AG08396 (cell line): Measurements from ENCODE around the gene VSTM4.

Experiments used
- DNase-seq: peaks from one replicate; pipeline ENCODE4 v3.0.0; 2012; ENCODE audit warnings: low spot score, mixed read lengths

The VSTM4 gene

GRCh38 chr10:49070701-49071100 is 44.6 kb downstream of the VSTM4 start:
- DNase-seq = no peak

- DNase-seq = no peak
Measured at GRCh38 chr10:49068672-49069217, 46.6 kb downstream of the VSTM4 start.

GRCh38 chr10:49068209-49068608 is 47.1 kb downstream of the VSTM4 start:
- no peak for DNase-seq

GRCh38 chr10:49066944-49067730 is 48.2 kb downstream of the VSTM4 start:
- no peak for DNase-seq

- no peak for DNase-seq
Measured at GRCh38 chr10:49062229-49062628, 53.1 kb downstream of the VSTM4 start.

GRCh38 chr10:49061667-49062066 is 53.7 kb downstream of the VSTM4 start:
- no peak for DNase-seq

GRCh38 chr10:49058463-49059255 is 56.7 kb downstream of the VSTM4 start:
- DNase-seq = no peak

DNA sequence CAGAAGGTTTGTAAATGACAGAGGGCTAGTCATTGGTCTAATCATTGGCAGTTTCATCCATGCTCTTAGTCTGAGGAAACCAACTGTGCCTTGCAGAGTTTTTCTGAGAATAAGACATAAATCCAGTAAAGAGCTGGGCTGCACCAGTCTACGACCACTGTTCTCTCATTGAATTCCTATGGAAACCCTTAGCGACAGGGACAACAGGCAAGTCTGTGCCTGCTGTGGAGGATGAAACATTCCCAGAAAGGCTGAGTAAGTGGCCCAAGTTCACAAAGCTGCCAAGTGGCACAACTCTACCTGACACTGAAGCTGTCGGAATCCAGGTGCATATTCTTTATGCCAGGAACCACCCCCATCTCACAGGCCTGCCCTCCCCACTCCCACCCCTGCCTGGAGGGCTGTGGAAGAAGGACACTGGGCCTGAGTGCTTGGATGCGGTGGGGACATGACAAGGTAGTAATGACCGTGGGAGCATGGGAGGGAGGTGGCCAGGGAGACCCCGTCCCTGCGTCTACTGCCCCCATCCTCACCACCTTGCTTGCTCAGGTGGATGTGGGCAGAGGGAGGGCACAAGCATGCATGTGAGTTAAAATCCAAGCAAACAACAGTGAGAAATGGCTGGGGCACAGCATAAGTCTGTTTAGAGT is 58.0 kb downstream of the VSTM4 start:
- DNase-seq = no peak

DNA sequence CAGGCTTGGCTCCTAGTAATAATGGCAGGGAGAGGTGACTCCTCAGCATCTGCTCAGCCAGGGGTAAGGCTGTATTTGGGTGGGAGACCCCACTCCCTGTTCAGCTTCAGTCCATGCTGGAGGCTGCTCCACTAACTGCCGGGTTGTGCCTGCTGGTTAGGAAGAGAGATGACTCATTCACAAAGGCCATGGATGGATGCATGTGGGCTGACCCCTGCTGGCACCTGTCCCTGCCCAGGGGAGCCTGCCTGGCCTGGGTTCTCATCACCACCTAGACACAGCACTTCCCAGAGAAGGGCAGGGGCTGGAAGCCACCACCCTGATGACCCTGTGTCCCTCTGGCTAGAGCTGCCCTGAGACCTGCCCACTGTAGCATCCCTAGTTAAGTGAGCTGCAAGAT is 59.0 kb downstream of the VSTM4 start:
- DNase-seq = peak; percentile 53

DNA sequence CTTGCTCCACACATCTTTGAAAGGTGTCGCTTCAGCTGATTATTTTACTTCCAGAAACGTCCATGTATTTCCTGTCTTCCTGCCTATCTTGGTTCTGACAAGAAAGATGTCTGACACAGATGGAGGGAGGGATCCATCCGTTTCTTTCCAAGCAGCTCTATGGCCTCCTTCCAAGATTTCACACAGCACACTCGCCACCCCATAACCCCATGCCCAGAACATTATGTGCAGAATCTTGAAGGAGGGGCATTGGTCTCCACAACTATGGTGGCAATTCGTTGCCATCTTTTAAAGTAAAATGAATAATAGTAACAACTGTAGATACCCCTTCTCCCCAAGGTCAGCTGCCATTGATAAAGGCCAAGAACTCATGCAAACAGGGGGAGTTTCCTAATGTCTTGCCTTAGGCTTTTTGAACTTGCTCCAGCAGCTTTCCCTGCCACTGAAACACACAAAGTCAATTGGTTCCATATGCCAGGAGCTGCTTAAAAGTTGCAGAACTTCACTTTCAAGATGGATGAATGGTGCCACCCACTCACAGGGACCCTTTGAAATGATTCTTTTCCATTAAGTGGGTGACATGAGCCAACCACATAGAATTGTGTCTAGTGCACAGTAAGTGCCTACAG is 60.0 kb downstream of the VSTM4 start:
- DNase-seq = no peak

DNA sequence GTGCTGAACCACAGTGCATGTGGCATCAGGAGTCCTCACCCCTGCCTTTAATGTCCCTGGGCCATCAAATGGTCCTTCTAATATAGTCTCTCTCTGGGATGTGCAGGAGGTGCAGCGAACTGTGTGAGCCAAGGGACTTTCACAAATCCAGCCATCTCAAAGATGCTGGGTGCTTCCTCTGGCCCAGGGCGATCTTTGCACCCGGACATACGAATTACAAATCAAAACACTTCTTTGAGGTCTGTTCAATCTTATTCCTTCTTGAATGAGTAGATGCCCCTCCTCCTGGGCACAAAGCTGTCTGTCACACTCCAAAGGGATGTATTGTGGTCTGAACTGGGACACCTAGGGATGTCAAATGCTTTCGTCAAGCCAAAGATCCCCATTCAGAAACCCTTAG is 60.6 kb downstream of the VSTM4 start:
- DNase-seq = no peak

- DNase-seq = no peak
Measured at GRCh38 chr10:49053998-49054692, 61.2 kb downstream of the VSTM4 start.

DNA sequence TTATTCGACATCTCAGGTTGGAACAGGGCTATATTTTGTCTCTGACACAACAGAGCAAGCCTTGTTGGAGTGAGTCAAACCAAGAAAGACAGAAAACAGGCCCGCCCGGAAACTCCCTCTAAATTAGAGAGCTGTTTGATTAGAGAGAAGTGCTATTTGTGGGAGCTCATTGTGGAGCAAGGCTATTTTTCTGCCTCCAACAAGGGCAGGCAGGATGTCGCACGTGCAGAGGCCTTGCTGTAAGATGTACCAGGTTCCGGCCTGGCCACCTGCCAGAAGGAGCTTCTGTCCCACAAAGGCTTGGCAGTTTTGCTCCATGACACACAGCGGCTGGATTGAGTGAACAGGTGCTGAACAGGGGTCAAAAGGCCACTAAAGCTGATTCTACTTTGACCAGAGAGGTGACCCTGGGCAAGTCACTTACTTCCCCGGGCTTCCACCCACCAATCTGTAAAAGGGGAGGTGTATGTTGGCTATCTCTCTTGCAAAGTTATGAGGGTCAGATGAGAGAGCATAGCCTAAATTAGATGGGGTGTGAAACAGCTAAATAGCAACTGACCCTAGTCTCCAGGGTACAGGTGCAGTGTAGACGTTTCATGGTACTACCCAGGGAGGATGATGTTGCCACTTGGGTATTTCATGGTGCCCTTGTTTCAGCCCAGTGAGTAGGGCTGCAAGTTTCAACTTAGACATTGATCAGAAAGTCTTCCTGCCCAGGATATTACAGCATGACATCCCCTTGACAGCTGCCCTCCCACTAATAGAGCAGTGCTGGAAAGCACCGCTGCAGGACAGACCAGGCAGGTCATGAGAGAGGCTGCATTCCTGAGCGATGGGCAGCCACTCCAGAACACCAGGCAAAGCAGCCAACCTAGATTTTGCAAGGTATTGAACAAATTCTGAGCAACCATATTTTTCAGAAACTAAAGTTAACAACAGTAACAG is 62.0 kb downstream of the VSTM4 start:
- DNase-seq = no peak

- no peak for DNase-seq
Measured at GRCh38 chr10:49052069-49052468, 63.3 kb downstream of the VSTM4 start.

GRCh38 chr10:49050906-49051305 is 64.4 kb downstream of the VSTM4 start:
- no peak for DNase-seq

GRCh38 chr10:49050366-49050765 is 65.0 kb downstream of the VSTM4 start:
- no peak for DNase-seq

DNA sequence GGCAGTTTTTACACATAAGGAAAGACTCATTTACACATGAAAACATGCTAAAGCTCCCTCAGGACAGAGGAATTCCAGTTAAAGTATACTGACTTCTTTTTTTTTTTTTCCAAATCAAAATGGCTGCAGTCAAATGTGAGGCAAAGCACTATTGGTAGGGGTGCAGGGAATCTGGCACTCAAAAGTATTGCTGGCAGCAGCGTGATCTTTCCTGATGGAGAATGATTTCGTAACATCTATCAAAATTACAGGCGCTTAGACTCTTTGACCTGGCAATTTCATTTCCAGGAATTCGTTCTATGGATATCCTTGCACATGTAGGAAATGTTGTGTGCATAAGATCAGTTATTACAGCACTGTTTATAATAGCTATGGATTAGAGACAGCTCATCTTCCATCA is 65.7 kb downstream of the VSTM4 start:
- no peak for DNase-seq

DNA sequence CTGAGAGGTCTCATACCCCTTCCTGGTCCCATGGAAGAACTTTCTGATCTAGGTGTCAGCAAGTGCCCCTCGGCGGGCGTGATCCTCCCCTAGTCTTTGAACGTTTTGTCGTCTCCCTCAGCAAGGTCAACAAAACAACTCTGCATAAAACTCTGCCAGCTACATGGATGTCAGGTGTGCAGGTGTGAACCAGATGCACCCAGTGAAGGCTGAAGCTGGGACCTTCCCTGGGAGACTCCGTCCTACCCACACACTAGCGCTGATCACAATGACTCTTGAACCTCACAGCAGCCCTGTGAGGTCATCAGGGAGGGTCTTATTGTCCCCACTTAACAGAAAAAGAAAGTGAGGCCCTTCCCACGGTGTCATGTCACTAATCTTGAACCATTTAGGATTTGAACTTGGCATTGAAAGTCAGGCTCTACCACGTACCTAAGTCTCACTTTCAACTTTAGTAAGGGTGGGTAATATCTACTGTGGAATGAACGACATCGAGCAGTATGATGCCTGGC is 68.1 kb downstream of the VSTM4 start:
- no peak for DNase-seq

GRCh38 chr10:49044293-49045193 is 70.8 kb downstream of the VSTM4 start:
- DNase-seq = no peak
